Type B pancreatic cell (in vitro differentiated cells): ENCODE data around the gene PRKG1. TPM values are rescaled to one million over a fixed set of nuclear protein-coding genes. Genes with fewer than 3 reads are reported as not detected.

Experiments used
- DNase-seq: peaks from one replicate; pipeline ENCODE4 v3.0.0; 2021; ENCODE audit warnings: mixed read lengths; ENCODE audit not compliant: unreplicated experiment; ENCODE audit errors: extremely low spot score
- H3K27ac Mint-ChIP-seq: 2 replicates; pipeline ENCODE4 v1.8.0; 2021; ENCODE audit warnings: mild to moderate bottlenecking, mixed read lengths
- H3K27me3 Mint-ChIP-seq: 2 replicates; pipeline ENCODE4 v1.8.0; 2021; ENCODE audit warnings: mixed read lengths
- H3K36me3 Mint-ChIP-seq: 2 replicates; pipeline ENCODE4 v1.8.0; 2021; ENCODE audit warnings: mixed read lengths
- H3K4me1 Mint-ChIP-seq: one replicate; pipeline ENCODE4 v1.8.0; 2021; ENCODE audit warnings: mixed read lengths; ENCODE audit not compliant: unreplicated experiment
- H3K4me3 Mint-ChIP-seq: 2 replicates; pipeline ENCODE4 v1.8.0; 2021; ENCODE audit warnings: mild to moderate bottlenecking, mixed read lengths
- H3K9me3 Mint-ChIP-seq: 2 replicates; pipeline ENCODE4 v1.8.0; 2021; ENCODE audit warnings: mixed read lengths
- total RNA-seq: library from RNA; stranded (reverse); gene quantifications from 2 replicates; pipeline ENCODE4 v1.2.1, GENCODE V29; 2021; ENCODE audit warnings: low replicate concordance
- TF ChIP-seq, protein P1 (sequence below): fragments of 200-600 bp; sonication (generic); conservative IDR thresholded peaks from 2 replicates; pipeline ENCODE4 v1.5.0; 2021; ENCODE audit warnings: antibody characterized with exemption, mild to moderate bottlenecking

PRKG1 gene
- total RNA-seq, 1 donor from 2014 or later: 12.3 TPM

DNA sequence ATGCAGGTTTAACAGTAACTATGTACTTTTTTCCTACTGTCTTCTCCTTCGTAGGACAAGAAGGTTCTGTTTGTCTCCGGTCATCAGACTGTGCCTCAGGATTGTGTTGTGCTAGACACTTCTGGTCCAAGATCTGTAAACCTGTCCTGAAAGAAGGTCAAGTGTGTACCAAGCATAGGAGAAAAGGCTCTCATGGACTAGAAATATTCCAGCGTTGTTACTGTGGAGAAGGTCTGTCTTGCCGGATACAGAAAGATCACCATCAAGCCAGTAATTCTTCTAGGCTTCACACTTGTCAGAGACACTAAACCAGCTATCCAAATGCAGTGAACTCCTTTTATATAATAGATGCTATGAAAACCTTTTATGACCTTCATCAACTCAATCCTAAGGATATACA lies 1242.2 kb downstream of the PRKG1 start:
- TF ChIP-seq, protein P1, sequence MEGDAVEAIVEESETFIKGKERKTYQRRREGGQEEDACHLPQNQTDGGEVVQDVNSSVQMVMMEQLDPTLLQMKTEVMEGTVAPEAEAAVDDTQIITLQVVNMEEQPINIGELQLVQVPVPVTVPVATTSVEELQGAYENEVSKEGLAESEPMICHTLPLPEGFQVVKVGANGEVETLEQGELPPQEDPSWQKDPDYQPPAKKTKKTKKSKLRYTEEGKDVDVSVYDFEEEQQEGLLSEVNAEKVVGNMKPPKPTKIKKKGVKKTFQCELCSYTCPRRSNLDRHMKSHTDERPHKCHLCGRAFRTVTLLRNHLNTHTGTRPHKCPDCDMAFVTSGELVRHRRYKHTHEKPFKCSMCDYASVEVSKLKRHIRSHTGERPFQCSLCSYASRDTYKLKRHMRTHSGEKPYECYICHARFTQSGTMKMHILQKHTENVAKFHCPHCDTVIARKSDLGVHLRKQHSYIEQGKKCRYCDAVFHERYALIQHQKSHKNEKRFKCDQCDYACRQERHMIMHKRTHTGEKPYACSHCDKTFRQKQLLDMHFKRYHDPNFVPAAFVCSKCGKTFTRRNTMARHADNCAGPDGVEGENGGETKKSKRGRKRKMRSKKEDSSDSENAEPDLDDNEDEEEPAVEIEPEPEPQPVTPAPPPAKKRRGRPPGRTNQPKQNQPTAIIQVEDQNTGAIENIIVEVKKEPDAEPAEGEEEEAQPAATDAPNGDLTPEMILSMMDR: no peak
- peak overlapping the region; percentile 96 for H3K4me3 Mint-ChIP-seq
- H3K9me3 Mint-ChIP-seq: no peaks in the 10 kb centered on the region
- peaks cover 58% of the 10 kb centered on the region for H3K27me3 Mint-ChIP-seq
- DNase-seq: no peak
- no peak overlapping the region for H3K27ac Mint-ChIP-seq
- H3K36me3 Mint-ChIP-seq: no peaks in the 10 kb centered on the region
- peaks cover 15% of the 10 kb centered on the region for H3K4me1 Mint-ChIP-seq

DNA sequence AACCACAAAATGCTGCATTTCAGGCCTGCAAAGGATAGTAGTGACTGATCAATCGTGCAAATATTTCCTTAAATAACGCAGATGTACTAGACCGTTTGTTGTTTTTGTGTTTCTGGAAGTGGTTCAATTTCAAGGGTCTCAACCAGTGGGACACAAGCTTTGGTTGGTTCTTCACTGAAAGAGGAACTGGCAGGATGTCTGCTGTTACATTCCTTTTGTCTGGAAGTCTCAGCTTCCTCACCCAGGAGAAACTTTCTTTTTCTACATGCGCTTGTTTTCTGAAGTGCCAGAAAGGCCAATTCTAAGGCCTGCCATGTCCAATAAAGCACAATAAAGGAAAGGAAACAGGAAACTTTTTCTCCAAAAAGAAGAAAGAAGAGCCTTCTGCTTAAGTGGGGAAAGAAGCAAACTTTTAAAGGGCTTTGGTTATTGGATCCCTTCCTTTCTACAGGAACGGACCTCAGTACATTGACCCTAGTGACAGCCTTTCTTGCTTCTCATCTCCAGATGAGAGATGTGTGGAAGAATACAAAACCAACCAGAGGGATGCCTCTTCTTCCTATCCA lies 1243.9 kb downstream of the PRKG1 start:
- Mint-ChIP-seq H3K27ac (no peak overlapping the region), H3K36me3 (no peaks in the 10 kb centered on the region), H3K4me1 (peaks cover 11% of the 10 kb centered on the region), H3K9me3 (no peaks in the 10 kb centered on the region), H3K27me3 (peaks cover 46% of the 10 kb centered on the region), H3K4me3 (peak overlapping the region; percentile 15)
- TF ChIP-seq, protein P1: no peak
- no peak for DNase-seq

DNA sequence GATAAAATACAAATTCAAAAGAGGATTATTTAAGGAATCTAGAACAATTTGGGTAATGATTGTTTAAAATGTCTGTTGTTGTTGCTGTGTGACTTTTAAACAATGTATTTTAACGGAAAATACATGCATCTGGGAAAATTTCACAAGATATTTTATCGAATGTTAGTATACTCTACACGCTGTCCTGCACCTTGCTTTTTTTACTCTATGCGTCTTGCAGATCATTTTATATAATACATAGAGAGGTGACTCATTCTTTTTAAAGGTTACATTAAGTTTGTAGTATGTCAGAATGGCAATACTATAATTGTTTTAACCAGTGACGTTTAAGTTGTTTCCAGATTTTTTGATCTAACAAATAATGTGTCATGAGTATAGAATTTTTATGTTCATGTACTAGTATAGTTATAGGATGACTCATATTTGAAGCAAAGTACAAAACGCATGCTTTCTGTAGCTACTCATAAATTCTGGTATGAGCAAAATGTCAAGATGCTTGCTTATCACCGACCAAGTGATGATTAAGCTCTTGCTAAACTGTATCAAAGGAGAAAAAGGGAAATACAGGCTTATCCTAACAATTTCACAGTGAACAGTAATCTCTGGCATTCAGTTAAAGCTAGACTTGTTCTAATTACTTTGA lies 1244.7 kb downstream of the PRKG1 start:
- peaks cover 39% of the 10 kb centered on the region for H3K27me3 Mint-ChIP-seq
- H3K4me1 Mint-ChIP-seq: peaks cover 7% of the 10 kb centered on the region

DNA sequence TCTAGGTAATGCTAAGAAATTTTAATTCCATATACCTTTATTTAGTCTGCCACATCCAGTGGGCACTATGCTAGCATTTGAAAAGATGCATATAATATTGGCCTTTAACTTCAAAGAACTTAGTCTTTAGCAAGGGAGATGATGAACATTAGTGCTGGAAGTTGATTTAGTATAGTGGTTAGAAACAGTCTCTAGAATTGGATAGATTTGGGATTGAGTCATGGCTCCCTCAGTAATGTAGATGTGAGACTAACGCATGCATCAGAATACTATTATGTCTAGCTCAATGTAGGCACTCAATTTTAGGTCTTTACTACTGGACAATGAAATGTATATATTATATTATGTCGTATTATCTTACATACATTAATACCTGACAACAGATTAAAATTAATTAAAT lies 1245.6 kb downstream of the PRKG1 start:
- Mint-ChIP-seq H3K4me3 (no peak overlapping the region), H3K36me3 (no peaks in the 10 kb centered on the region), H3K27ac (no peak overlapping the region), H3K9me3 (no peaks in the 10 kb centered on the region), H3K27me3 (peaks cover 29% of the 10 kb centered on the region), H3K4me1 (peaks cover under 1% of the 10 kb centered on the region)
- TF ChIP-seq, protein P1: no peak
- DNase-seq: no peak

More for the DNA sequence above, 1244.7 kb downstream of the PRKG1 start:
- H3K4me3 Mint-ChIP-seq: no peak overlapping the region
- H3K27ac Mint-ChIP-seq: no peak overlapping the region
- TF ChIP-seq, protein P1: no peak
- H3K9me3 Mint-ChIP-seq: no peaks in the 10 kb centered on the region
- no peaks in the 10 kb centered on the region for H3K36me3 Mint-ChIP-seq
- no peak for DNase-seq

DNA sequence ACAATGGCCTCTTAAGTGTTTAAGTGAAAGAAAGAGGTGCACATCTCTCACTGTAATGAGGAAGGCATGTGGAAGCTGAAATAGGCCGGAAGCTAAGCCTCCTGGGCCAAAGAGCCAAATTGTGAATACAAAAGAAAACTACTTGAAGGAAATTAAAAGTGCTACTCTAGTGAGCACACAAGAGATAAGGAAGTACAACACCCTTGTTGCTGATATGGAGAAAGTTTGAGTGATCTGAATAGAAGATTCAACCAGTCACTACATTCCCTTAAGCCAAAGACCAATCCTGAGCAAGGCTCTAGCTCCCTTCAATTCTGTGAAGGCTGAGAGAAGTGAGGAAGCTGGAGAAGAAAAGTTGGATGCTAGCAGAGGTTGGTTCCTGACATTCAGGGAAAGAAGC lies 1248.0 kb downstream of the PRKG1 start:
- H3K36me3 Mint-ChIP-seq: no peaks in the 10 kb centered on the region
- TF ChIP-seq, protein P1: no peak

More for the DNA sequence above, 1248.0 kb downstream of the PRKG1 start:
- H3K27ac Mint-ChIP-seq: no peak overlapping the region
- peaks cover 5% of the 10 kb centered on the region for H3K27me3 Mint-ChIP-seq
- no peaks in the 10 kb centered on the region for H3K9me3 Mint-ChIP-seq
- no peak overlapping the region for H3K4me3 Mint-ChIP-seq
- DNase-seq: no peak
- no peaks in the 10 kb centered on the region for H3K4me1 Mint-ChIP-seq
